ENCODE measurements around the gene SCN4A. TPM values are rescaled to one million over a fixed set of nuclear protein-coding genes. Genes with fewer than 3 reads are reported as not detected.

The SCN4A gene
- total RNA-seq, 1 donor from 2014 or later: 1.3 TPM

- Histone ChIP-seq H3K27ac (peak overlapping the region in 1 of 2 donors; percentile 15), H3K4me1 (no peaks in the 10 kb centered on the region), H3K4me3 (no peak overlapping the region), H3K36me3 (no peaks in the 10 kb centered on the region), H3K9me3 (no peaks in the 10 kb centered on the region), H3K27me3 (no peaks in the 10 kb centered on the region)
- TF ChIP-seq CTCF (IDR thresholded peaks at IDR 0.05): no peak
- intact Hi-C loops (cut with DNase I): no loop called here
- peak in 1 of 2 donors; percentile 73 for DNase-seq (ENCODE audit: low spot score in 2 of 2)
Measured at GRCh38 chr17:64006361-64007088, 33.8 kb upstream of the SCN4A start.

- intact Hi-C loops (cut with DNase I): no loop called here
- H3K9me3 ChIP-seq: no peaks in the 10 kb centered on the region
- no peaks in the 10 kb centered on the region for H3K36me3 ChIP-seq
- DNase-seq (ENCODE audit: low spot score in 2 of 2): peak in 1 of 2 donors; percentile 62
- H3K4me3 ChIP-seq: no peak overlapping the region
- H3K27me3 ChIP-seq: no peaks in the 10 kb centered on the region
- H3K27ac ChIP-seq: no peak overlapping the region
- H3K4me1 ChIP-seq: no peaks in the 10 kb centered on the region
- no peak for TF ChIP-seq CTCF (IDR thresholded peaks at IDR 0.05)
Measured at GRCh38 chr17:64005734-64006167, 33.0 kb upstream of the SCN4A start.

- intact Hi-C loops (cut with DNase I): no loop called here
- Histone ChIP-seq H3K9me3 (no peaks in the 10 kb centered on the region), H3K27me3 (no peaks in the 10 kb centered on the region), H3K4me3 (no peak overlapping the region), H3K27ac (no peak overlapping the region), H3K4me1 (no peaks in the 10 kb centered on the region), H3K36me3 (no peaks in the 10 kb centered on the region)
- no peak for TF ChIP-seq CTCF (IDR thresholded peaks at IDR 0.05)
- peak in 1 of 2 donors; percentile 39 for DNase-seq (ENCODE audit: low spot score in 2 of 2)
Measured at GRCh38 chr17:64004903-64005733, 32.4 kb upstream of the SCN4A start.

- peak in 1 of 2 donors; percentile 37 for DNase-seq (ENCODE audit: low spot score in 2 of 2)
- H3K9me3 ChIP-seq: no peaks in the 10 kb centered on the region
- H3K4me1 ChIP-seq: no peaks in the 10 kb centered on the region
- no peak for TF ChIP-seq CTCF (IDR thresholded peaks at IDR 0.05)
- no peaks in the 10 kb centered on the region for H3K36me3 ChIP-seq
- no peak overlapping the region for H3K27ac ChIP-seq
- intact Hi-C loops (cut with DNase I): no loop called here
- no peak overlapping the region for H3K4me3 ChIP-seq
- no peaks in the 10 kb centered on the region for H3K27me3 ChIP-seq
Measured at GRCh38 chr17:64004218-64004770, 31.6 kb upstream of the SCN4A start.

GRCh38 chr17:64003526-64004121, 30.9 kb upstream of the SCN4A start:
- intact Hi-C loops (cut with DNase I): no loop called here
- Histone ChIP-seq H3K36me3 (no peaks in the 10 kb centered on the region), H3K4me3 (no peak overlapping the region), H3K4me1 (peaks cover 0 to 3% of the 10 kb centered on the region in 2 donors), H3K27ac (no peak overlapping the region), H3K9me3 (no peaks in the 10 kb centered on the region), H3K27me3 (peaks cover 2% of the 10 kb centered on the region)
- no peak for TF ChIP-seq CTCF (IDR thresholded peaks at IDR 0.05)
- peak in 1 of 2 donors; percentile 55 for DNase-seq (ENCODE audit: low spot score in 2 of 2)

All from ascending aorta (tissue), 2 donors.